ENCODE measurements around the gene TRIM46. TPM values are rescaled to one million over a fixed set of nuclear protein-coding genes. Genes with fewer than 3 reads are reported as not detected.

Gene TRIM46
- total RNA-seq, 1 experiment from 2014 or later: 4.1 TPM

DNA sequence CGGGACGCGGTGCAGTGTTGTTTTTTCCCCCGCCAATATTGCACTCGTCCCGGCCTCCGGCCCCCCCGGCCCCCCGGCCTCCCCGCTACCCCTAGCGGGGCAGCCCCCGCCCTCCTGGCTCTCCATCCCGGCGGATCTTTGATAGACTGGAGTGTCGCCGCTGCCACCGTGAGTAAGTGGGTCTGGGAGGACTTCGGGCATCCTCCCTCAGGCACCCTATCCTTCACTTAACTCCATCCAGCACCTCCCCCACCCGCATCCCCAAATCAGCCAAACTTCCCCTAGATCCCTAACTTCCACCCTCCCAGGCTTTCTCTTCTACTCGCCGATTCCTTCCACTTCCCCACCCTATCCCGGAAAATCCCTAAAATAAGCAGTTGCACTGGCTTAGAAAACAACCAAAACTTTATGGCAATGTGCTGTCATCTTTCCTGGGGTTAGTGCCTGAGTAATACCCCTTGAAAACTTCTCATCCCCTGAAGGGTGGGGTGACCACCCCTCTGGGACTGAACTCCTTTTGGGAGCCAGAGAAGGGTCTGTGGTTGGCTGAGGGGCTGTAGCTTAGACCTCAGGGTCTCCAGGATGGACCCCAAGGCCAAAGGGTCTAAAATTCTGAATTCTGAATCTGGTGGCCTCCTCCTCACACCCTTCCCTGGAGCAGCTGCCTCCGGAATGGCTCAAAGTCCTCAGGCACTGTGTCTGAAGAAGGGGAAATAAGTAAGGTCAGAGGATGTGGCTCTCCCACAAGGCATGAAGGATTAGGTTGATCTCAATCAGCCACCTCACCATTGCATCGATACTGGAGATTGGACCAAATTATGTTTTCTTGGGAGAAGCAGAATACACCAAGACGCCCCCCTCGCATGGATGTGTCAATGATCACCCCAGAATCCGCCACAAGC, 21.8 kb downstream of the TRIM46 start:
- TF ChIP-seq, protein P1, sequence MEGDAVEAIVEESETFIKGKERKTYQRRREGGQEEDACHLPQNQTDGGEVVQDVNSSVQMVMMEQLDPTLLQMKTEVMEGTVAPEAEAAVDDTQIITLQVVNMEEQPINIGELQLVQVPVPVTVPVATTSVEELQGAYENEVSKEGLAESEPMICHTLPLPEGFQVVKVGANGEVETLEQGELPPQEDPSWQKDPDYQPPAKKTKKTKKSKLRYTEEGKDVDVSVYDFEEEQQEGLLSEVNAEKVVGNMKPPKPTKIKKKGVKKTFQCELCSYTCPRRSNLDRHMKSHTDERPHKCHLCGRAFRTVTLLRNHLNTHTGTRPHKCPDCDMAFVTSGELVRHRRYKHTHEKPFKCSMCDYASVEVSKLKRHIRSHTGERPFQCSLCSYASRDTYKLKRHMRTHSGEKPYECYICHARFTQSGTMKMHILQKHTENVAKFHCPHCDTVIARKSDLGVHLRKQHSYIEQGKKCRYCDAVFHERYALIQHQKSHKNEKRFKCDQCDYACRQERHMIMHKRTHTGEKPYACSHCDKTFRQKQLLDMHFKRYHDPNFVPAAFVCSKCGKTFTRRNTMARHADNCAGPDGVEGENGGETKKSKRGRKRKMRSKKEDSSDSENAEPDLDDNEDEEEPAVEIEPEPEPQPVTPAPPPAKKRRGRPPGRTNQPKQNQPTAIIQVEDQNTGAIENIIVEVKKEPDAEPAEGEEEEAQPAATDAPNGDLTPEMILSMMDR (conservative IDR thresholded peaks at IDR 0.05; ENCODE audit: low read depth, low read length): no peak
- TF ChIP-seq EZH2phosphoT487 (IDR thresholded peaks at IDR 0.05; ENCODE audit: borderline replicate concordance, low read length): no peak
- TF ChIP-seq EZH2 (IDR thresholded peaks at IDR 0.05; ENCODE audit: low read length, unreplicated experiment): no peak
- Histone ChIP-seq H4K20me1 (ENCODE audit: low read length) (no peaks in the 10 kb centered on the region), H3K27ac (ENCODE audit: low read length) (no peak overlapping the region), H3F3A (ENCODE audit: low read length, unreplicated experiment) (no peaks in the 10 kb centered on the region), H3K79me2 (ENCODE audit: low read length) (peaks cover 4% of the 10 kb centered on the region; the same call in 1 of the 2 replicates), H3K4me1 (ENCODE audit: insufficient read depth, low read length) (peaks cover 27% of the 10 kb centered on the region), H3K9ac (ENCODE audit: low read length) (peak overlapping the region; percentile 55), H3K36me3 (ENCODE audit: low read depth, low read length) (peaks cover 4% of the 10 kb centered on the region; the same call in 1 of the 2 replicates), H3K9me3 (ENCODE audit: low read length) (no peaks in the 10 kb centered on the region), H2AFZ (ENCODE audit: low read length) (no peak overlapping the region), H3K4me2 (ENCODE audit: low read length) (peak overlapping the region; percentile 91), H3K9me2 (replicated peaks; ENCODE audit: low read length) (no peaks in the 10 kb centered on the region), H3K27me3 (ENCODE audit: low read length) (no peaks in the 10 kb centered on the region), H3K4me3 (ENCODE audit: low read length) (peak overlapping the region; percentile 70)
- no peak for ATAC-seq
- DNase-seq: no peak
- ChIA-PET CTCF (interaction anchor here (2.7 kb wide), 1 partner anchor 22 kb away, joined by 25 read pairs; the partner anchor contains the start of gene KRTCAP2), POLR2A (ENCODE audit: unreplicated experiment) (interaction anchor here (0.6 to 2.1 kb wide), 3 partner anchors 13 to 193 kb away, joined by 4 to 8 read pairs (median 7); partner anchors contain the start of genes KRTCAP2, MTX1 and ZBTB7B)
- intact Hi-C loops (cut with micrococcal nuclease): no loop called here
- BruUV-seq (replicated peaks): TSS peak; percentile 52

DNA sequence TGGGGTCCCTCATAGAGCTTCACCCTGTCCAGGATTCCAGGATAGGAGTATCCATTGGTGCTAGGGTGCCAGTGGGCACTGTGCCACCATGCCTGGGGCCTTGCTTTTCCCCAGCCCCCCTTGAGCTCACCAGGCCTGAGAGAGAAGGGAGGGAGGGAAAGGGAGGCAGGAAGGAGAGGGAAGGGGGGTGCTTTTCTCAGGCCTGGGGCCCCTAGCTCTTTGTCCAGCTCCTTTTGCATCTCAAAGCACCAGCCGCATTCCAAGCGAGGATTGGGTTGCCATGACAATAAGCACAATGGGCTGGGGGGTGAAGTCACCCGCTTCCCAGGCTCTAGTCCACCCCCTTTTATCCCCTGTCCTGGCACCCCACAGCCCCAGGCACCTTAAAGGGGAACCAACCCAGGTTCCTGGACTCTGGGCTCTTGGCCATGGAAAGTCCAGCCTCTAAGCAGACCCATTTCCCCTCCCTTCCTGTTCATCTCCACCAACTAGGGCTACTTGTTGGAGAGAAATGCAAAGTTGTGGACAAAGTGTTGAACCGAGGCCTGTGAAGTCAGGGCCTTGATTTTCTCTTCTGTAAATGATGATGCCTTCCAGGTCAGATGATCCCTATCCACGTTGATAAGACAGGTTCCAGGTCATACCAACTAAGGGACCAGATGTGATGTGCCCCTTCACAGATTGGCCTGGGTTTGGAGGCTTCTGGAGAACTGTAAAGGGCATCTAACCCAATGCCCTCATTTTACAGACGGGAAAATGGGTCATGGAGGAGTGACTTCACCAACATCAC, 22.6 kb downstream of the TRIM46 start:
- no peak overlapping the region for H3K27ac ChIP-seq (ENCODE audit: low read length)
- H3F3A ChIP-seq (ENCODE audit: low read length, unreplicated experiment): no peaks in the 10 kb centered on the region
- ATAC-seq (no peak), DNase-seq (no peak)
- H3K4me3 ChIP-seq (ENCODE audit: low read length): peak overlapping the region; percentile 70; the same call in 1 of the 2 replicates
- BruUV-seq (replicated peaks): no TSS peak
- H3K4me2 ChIP-seq (ENCODE audit: low read length): peak overlapping the region; percentile 91
- H2AFZ ChIP-seq (ENCODE audit: low read length): no peak overlapping the region
- ChIA-PET POLR2A (ENCODE audit: unreplicated experiment) (interaction anchor here (0.7 kb wide), 1 partner anchor 23 kb away, joined by 4 read pairs; the partner anchor contains the start of gene KRTCAP2), CTCF (no interaction called here)
- no peaks in the 10 kb centered on the region for H3K9me2 ChIP-seq (replicated peaks; ENCODE audit: low read length)
- no peak overlapping the region for H3K9ac ChIP-seq (ENCODE audit: low read length)
- intact Hi-C loops (cut with micrococcal nuclease): no loop called here
- H3K36me3 ChIP-seq (ENCODE audit: low read depth, low read length): peaks cover 4% of the 10 kb centered on the region; the same call in 1 of the 2 replicates
- peaks cover 27% of the 10 kb centered on the region for H3K4me1 ChIP-seq (ENCODE audit: insufficient read depth, low read length)
- peaks cover 4% of the 10 kb centered on the region; the same call in 1 of the 2 replicates for H3K79me2 ChIP-seq (ENCODE audit: low read length)
- TF ChIP-seq, protein P1 (conservative IDR thresholded peaks at IDR 0.05; ENCODE audit: low read depth, low read length): no peak
- TF ChIP-seq EZH2phosphoT487 (IDR thresholded peaks at IDR 0.05; ENCODE audit: borderline replicate concordance, low read length) (no peak), EZH2 (IDR thresholded peaks at IDR 0.05; ENCODE audit: low read length, unreplicated experiment) (no peak)
- H4K20me1 ChIP-seq (ENCODE audit: low read length): no peaks in the 10 kb centered on the region
- no peaks in the 10 kb centered on the region for H3K9me3 ChIP-seq (ENCODE audit: low read length)
- no peaks in the 10 kb centered on the region for H3K27me3 ChIP-seq (ENCODE audit: low read length)

Data from PC-3 (cell line).